GM12878 (cell line): ENCODE results near the gene GYS2.

Experiments
- CEBPB ChIP-seq, 2 experiments: fragments of 150-350 bp in 1 of 2; IDR thresholded peaks; 2 replicates each; pipeline ENCODE4 v1.6.1; 2012 to 2014; ENCODE audit warnings: low read depth in 2 of 2, low read length in 2 of 2, borderline replicate concordance in 1 of 2, inconsistent platforms in 1 of 2
- CHD2 ChIP-seq: IDR thresholded peaks from 2 replicates; pipeline ENCODE4 v1.6.1; 2011; ENCODE audit warnings: low read depth, low read length, improper control_type of control experiment, borderline replicate concordance
- CREB1 ChIP-seq: IDR thresholded peaks from 2 replicates; pipeline ENCODE4 v1.6.1; 2012; ENCODE audit warnings: low read depth, mild to moderate bottlenecking, inconsistent platforms
- EZH2 ChIP-seq: IDR thresholded peaks from 2 replicates; pipeline ENCODE4 v1.6.1; 2012; ENCODE audit warnings: low read depth, mild to moderate bottlenecking, control low read depth, inconsistent platforms, low read length, borderline replicate concordance; ENCODE audit not compliant: control insufficient read depth
- MTA2 ChIP-seq: fragments of 450-650 bp; IDR thresholded peaks from 2 replicates; pipeline ENCODE4 v1.6.1; 2016; ENCODE audit warnings: low read depth, mild to moderate bottlenecking, moderate library complexity
- SPI1 ChIP-seq: IDR thresholded peaks from 2 replicates; pipeline ENCODE4 v1.6.1; 2011; ENCODE audit warnings: low read depth, mild to moderate bottlenecking, low read length, moderate library complexity, borderline replicate concordance; ENCODE audit not compliant: insufficient read depth
- YY1 ChIP-seq: IDR thresholded peaks from 2 replicates; pipeline ENCODE4 v1.6.1; 2011; ENCODE audit warnings: low read depth, mild to moderate bottlenecking, low read length
- TF ChIP-seq, protein P1 (sequence below), 3 experiments: IDR thresholded peaks in 2 of 3; conservative IDR thresholded peaks in 1 of 3; 2 replicates each; pipeline ENCODE4 v1.5.1; 2011; ENCODE audit warnings: low read depth in 3 of 3, low read length in 3 of 3, mild to moderate bottlenecking in 3 of 3, control low read depth in 2 of 3, moderate library complexity in 2 of 3, inconsistent platforms in 1 of 3, mixed read lengths in 1 of 3; ENCODE audit not compliant: control insufficient read depth in 2 of 3, insufficient read depth in 1 of 3; ENCODE audit errors: extremely low read depth in 1 of 3
- TF ChIP-seq, protein P2 (sequence below): IDR thresholded peaks from 2 replicates; pipeline ENCODE4 v1.6.1; 2012; ENCODE audit warnings: low read depth, low read length, improper control_type of control experiment
- TF ChIP-seq, protein P3 (sequence below): IDR thresholded peaks from 2 replicates; pipeline ENCODE4 v1.6.1; 2012; ENCODE audit warnings: low read depth, low read length, improper control_type of control experiment

DNA sequence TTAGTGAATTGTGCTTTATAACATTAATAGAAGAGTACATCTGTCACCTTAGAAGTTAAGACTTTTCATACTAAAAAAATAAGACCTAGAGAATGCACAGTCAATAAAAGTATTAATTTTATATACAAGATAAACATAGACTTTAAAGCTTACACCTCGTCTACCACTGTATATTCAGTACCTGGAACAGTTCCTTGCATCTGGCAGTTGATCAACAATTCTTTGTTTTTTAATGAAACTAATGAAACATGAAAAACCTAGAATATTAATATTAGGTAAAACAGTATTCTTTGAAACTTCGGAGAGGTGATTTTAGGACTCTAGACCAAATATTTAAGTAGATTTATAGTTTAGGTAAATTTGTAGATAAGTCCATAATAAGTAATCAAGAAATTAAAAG lies 98.8 kb downstream of the GYS2 start:
- TF ChIP-seq CHD2 (no peak), YY1 (no peak), CREB1 (no peak), EZH2 (no peak), SPI1 (no peak), MTA2 (no peak), CEBPB (IDR thresholded peaks at IDR 0.05; ENCODE audit: borderline replicate concordance in 1 of 2, low read depth in 2 of 2, low read length in 2 of 2) (no peak)
- TF ChIP-seq, protein P1, sequence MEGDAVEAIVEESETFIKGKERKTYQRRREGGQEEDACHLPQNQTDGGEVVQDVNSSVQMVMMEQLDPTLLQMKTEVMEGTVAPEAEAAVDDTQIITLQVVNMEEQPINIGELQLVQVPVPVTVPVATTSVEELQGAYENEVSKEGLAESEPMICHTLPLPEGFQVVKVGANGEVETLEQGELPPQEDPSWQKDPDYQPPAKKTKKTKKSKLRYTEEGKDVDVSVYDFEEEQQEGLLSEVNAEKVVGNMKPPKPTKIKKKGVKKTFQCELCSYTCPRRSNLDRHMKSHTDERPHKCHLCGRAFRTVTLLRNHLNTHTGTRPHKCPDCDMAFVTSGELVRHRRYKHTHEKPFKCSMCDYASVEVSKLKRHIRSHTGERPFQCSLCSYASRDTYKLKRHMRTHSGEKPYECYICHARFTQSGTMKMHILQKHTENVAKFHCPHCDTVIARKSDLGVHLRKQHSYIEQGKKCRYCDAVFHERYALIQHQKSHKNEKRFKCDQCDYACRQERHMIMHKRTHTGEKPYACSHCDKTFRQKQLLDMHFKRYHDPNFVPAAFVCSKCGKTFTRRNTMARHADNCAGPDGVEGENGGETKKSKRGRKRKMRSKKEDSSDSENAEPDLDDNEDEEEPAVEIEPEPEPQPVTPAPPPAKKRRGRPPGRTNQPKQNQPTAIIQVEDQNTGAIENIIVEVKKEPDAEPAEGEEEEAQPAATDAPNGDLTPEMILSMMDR (IDR thresholded peaks at IDR 0.05 in 2 of 3, conservative IDR thresholded peaks at IDR 0.05 in 1 of 3; ENCODE audit: control insufficient read depth in 2 of 3, extremely low read depth in 1 of 3, insufficient read depth in 1 of 3, low read depth in 3 of 3, low read length in 3 of 3): no peak
- TF ChIP-seq, protein P2, sequence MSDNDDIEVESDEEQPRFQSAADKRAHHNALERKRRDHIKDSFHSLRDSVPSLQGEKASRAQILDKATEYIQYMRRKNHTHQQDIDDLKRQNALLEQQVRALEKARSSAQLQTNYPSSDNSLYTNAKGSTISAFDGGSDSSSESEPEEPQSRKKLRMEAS: no peak
- TF ChIP-seq, protein P3, sequence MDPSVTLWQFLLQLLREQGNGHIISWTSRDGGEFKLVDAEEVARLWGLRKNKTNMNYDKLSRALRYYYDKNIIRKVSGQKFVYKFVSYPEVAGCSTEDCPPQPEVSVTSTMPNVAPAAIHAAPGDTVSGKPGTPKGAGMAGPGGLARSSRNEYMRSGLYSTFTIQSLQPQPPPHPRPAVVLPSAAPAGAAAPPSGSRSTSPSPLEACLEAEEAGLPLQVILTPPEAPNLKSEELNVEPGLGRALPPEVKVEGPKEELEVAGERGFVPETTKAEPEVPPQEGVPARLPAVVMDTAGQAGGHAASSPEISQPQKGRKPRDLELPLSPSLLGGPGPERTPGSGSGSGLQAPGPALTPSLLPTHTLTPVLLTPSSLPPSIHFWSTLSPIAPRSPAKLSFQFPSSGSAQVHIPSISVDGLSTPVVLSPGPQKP: no peak
